IMR-90 (cell line): Measurements from ENCODE around the gene CYP11A1. TPM values are rescaled to one million over a fixed set of nuclear protein-coding genes. Genes with fewer than 3 reads are reported as not detected.

Source experiments
- ATAC-seq: fragments of 200-7000 bp; cut with Tn5 transposase; 2 replicates; pipeline ENCODE4 v1.9.1; 2020; ENCODE audit warnings: low read depth, mild to moderate bottlenecking, moderate library complexity
- BruUV-seq: library from RNA; stranded (reverse); fragments of 400-500 nt; replicated peaks from 2 replicates; lab custom pipeline; 2021; lab: Mats Ljungman, UMichigan
- CTCF ChIA-PET: fragments of 300-600 bp; formaldehyde crosslinking; extraction: SDS; loops from one replicate; lab custom pipeline; 2021; ENCODE audit warnings: antibody characterized with exemption; lab: Yijun Ruan, JAX
- POLR2A ChIA-PET: fragments of 300-600 bp; sonication (Branson Sonifier 250); formaldehyde crosslinking; loops from one replicate; lab custom pipeline; 2022; ENCODE audit warnings: antibody characterized with exemption; ENCODE audit not compliant: unreplicated experiment; lab: Charles Lee
- DNase-seq: peaks from one replicate; pipeline ENCODE4 v3.0.0; 2013
- H2AFZ ChIP-seq: replicated peaks from 2 replicates; pipeline ENCODE3; 2013; ENCODE audit warnings: low read length, mild to moderate bottlenecking; ENCODE audit not compliant: poor library complexity
- H2AK5ac ChIP-seq: 2 replicates; pipeline ENCODE4 v1.6.1; 2013; ENCODE audit warnings: low read depth, low read length, inconsistent platforms
- H2AK9ac ChIP-seq: replicated peaks from 2 replicates; pipeline ENCODE3; 2013; ENCODE audit warnings: mild to moderate bottlenecking, low read depth, low read length, moderate library complexity; ENCODE audit not compliant: poor library complexity
- H2BK120ac ChIP-seq: 2 replicates; pipeline ENCODE4 v1.6.1; 2013; ENCODE audit warnings: low read depth, low read length, inconsistent platforms
- H2BK15ac ChIP-seq: 3 replicates; pipeline ENCODE4 v1.6.1; 2013; ENCODE audit warnings: low read depth, low read length, inconsistent platforms
- H2BK20ac ChIP-seq: 2 replicates; pipeline ENCODE4 v1.6.1; 2013; ENCODE audit warnings: low read depth, mild to moderate bottlenecking, inconsistent platforms, low read length, moderate library complexity
- H2BK5ac ChIP-seq: 2 replicates; pipeline ENCODE4 v1.6.1; 2013; ENCODE audit warnings: mild to moderate bottlenecking, low read depth, low read length, inconsistent platforms; ENCODE audit not compliant: poor library complexity, severe bottlenecking
- H3K14ac ChIP-seq: replicated peaks from 2 replicates; pipeline ENCODE4 v1.6.1; 2013; ENCODE audit warnings: low read depth, low read length, inconsistent platforms
- H3K18ac ChIP-seq: 2 replicates; pipeline ENCODE4 v1.6.1; 2013; ENCODE audit warnings: low read depth, low read length, control low read depth
- H3K23ac ChIP-seq: 2 replicates; pipeline ENCODE4 v1.6.1; 2013; ENCODE audit warnings: low read depth, low read length, inconsistent platforms
- H3K27ac ChIP-seq: 2 replicates; pipeline ENCODE4 v1.5.1; 2013; ENCODE audit warnings: mild to moderate bottlenecking, control low read depth, low read length; ENCODE audit not compliant: insufficient read depth
- H3K27me3 ChIP-seq: 2 replicates; pipeline ENCODE4 v1.6.1; 2013; ENCODE audit warnings: low read length; ENCODE audit not compliant: control insufficient read depth, insufficient read depth
- H3K36me3 ChIP-seq: 2 replicates; pipeline ENCODE4 v1.6.1; 2013; ENCODE audit warnings: low read length, mixed read lengths; ENCODE audit not compliant: control insufficient read depth, insufficient read depth
- H3K4ac ChIP-seq: 2 replicates; pipeline ENCODE4 v1.6.1; 2013; ENCODE audit warnings: low read depth, low read length, inconsistent platforms
- H3K4me1 ChIP-seq: 2 replicates; pipeline ENCODE4 v1.6.1; 2013; ENCODE audit warnings: low read length, mixed read lengths; ENCODE audit not compliant: control insufficient read depth, insufficient read depth
- H3K4me2 ChIP-seq: 2 replicates; pipeline ENCODE4 v1.6.1; 2013; ENCODE audit warnings: low read depth, mild to moderate bottlenecking, control low read depth, low read length, moderate library complexity
- H3K4me3 ChIP-seq: 2 replicates; pipeline ENCODE4 v1.5.1; 2013; ENCODE audit warnings: low read depth, mild to moderate bottlenecking, control low read depth, low read length, moderate library complexity; ENCODE audit not compliant: insufficient read depth
- H3K56ac ChIP-seq: 2 replicates; pipeline ENCODE4 v1.6.1; 2013; ENCODE audit warnings: low read length, inconsistent platforms; ENCODE audit not compliant: insufficient read depth; ENCODE audit errors: extremely low read depth
- H3K79me1 ChIP-seq, 2 experiments: 2 replicates each; pipeline ENCODE4 v1.6.1; 2013; ENCODE audit warnings: low read length in 2 of 2, inconsistent platforms in 1 of 2, low read depth in 1 of 2
- H3K9ac ChIP-seq: 2 replicates; pipeline ENCODE4 v1.6.1; 2013; ENCODE audit warnings: low read depth, low read length, control low read depth
- H3K9me1 ChIP-seq: 2 replicates; pipeline ENCODE4 v1.6.1; 2013; ENCODE audit warnings: low read length, inconsistent platforms; ENCODE audit not compliant: insufficient read depth
- H3K9me3 ChIP-seq: 2 replicates; pipeline ENCODE4 v1.6.1; 2013; ENCODE audit warnings: low read length; ENCODE audit not compliant: control insufficient read depth, insufficient read depth
- H4K20me1 ChIP-seq: 2 replicates; pipeline ENCODE4 v1.6.1; 2013; ENCODE audit warnings: low read length, inconsistent platforms; ENCODE audit not compliant: insufficient read depth
- H4K5ac ChIP-seq: 2 replicates; pipeline ENCODE4 v1.6.1; 2013; ENCODE audit warnings: mild to moderate bottlenecking, low read depth, low read length, control low read depth
- H4K8ac ChIP-seq, 2 experiments: 2 replicates each; pipeline ENCODE4 v1.6.1; 2013; ENCODE audit warnings: low read depth in 2 of 2, low read length in 2 of 2, control low read depth in 1 of 2, inconsistent platforms in 1 of 2
- H4K91ac ChIP-seq: 2 replicates; pipeline ENCODE4 v1.6.1; 2013; ENCODE audit warnings: low read depth, low read length, inconsistent platforms; ENCODE audit not compliant: insufficient read depth
- BHLHE40 ChIP-seq: fragments of 150-350 bp; IDR thresholded peaks from 2 replicates; pipeline ENCODE4 v1.6.1; 2016; ENCODE audit warnings: mild to moderate bottlenecking, low read depth, low read length
- CEBPB ChIP-seq: IDR thresholded peaks from 2 replicates; pipeline ENCODE4 v1.6.1; 2012; ENCODE audit warnings: low read depth, low read length, improper control_type of control experiment
- CHD1 ChIP-seq: IDR thresholded peaks from 2 replicates; pipeline ENCODE4 v1.6.1; 2012; ENCODE audit warnings: low read depth, low read length, improper control_type of control experiment
- FOS ChIP-seq: fragments of 150-350 bp; IDR thresholded peaks from 2 replicates; pipeline ENCODE4 v1.6.1; 2016; ENCODE audit warnings: low read depth, low read length
- MAFK ChIP-seq: IDR thresholded peaks from 2 replicates; pipeline ENCODE4 v1.6.1; 2012; ENCODE audit warnings: low read depth, low read length, improper control_type of control experiment
- MAZ ChIP-seq: IDR thresholded peaks from 2 replicates; pipeline ENCODE4 v1.6.1; 2012; ENCODE audit warnings: low read depth, mild to moderate bottlenecking, low read length, improper control_type of control experiment, moderate library complexity, borderline replicate concordance
- MXI1 ChIP-seq: IDR thresholded peaks from 2 replicates; pipeline ENCODE4 v1.6.1; 2012; ENCODE audit warnings: low read depth, mild to moderate bottlenecking, low read length, moderate library complexity, borderline replicate concordance
- POLR2A ChIP-seq: IDR thresholded peaks from 2 replicates; pipeline ENCODE4 v1.6.1; 2012; ENCODE audit warnings: mild to moderate bottlenecking, low read depth, low read length
- RCOR1 ChIP-seq: IDR thresholded peaks from 2 replicates; pipeline ENCODE4 v1.6.1; 2012; ENCODE audit warnings: mild to moderate bottlenecking, low read length, improper control_type of control experiment; ENCODE audit not compliant: insufficient replicate concordance
- RFX5 ChIP-seq: IDR thresholded peaks from 2 replicates; pipeline ENCODE4 v1.8.0; 2012; ENCODE audit warnings: low read depth, mild to moderate bottlenecking, low read length, moderate library complexity
- SMC3 ChIP-seq: fragments of 150-350 bp; IDR thresholded peaks from 2 replicates; pipeline ENCODE4 v1.6.1; 2016; ENCODE audit warnings: low read depth, mild to moderate bottlenecking, antibody characterized with exemption, low read length, moderate library complexity
- WGBS, 2 experiments: methylation state at CpG; one replicate each; pipeline versions ENCODE4 v1.1.5 to v1.1.7; 2013; ENCODE audit warnings: missing lambda C conversion rate in 2 of 2; ENCODE audit not compliant: insufficient read length in 1 of 2; ENCODE audit errors: extremely low coverage in 2 of 2; 5-methylcytosine and 5-hydroxymethylcytosine counted together
- dilution Hi-C: fragments of 300-500 bp; cut with HindIII; formaldehyde crosslinking; loops from one replicate; pipeline ENCODE4 v1.14.3; 2018; ENCODE audit warnings: low sequenced_read_pairs; ENCODE audit not compliant: unreplicated experiment
- in situ Hi-C: fragments of 300-500 bp; cut with MboI; formaldehyde crosslinking; loops from 3 replicates; pipeline ENCODE4 v1.14.3; 2019; ENCODE audit warnings: low sequenced_read_pairs, inconsistent platforms, mixed read lengths
- intact Hi-C: fragments of 100-400 bp; cut with micrococcal nuclease; formaldehyde crosslinking; loops from 2 replicates; pipeline ENCODE4 v1.10.0; 2022
- polyA plus RNA-seq, 3 experiments: library from polyadenylated mRNA; depleted of rRNA; stranded (reverse); fragments of >200 nt; gene quantifications; 2 replicates each; pipeline ENCODE4 v1.2.3, GENCODE V29; 2012; ENCODE audit warnings: low replicate concordance in 1 of 3
- total RNA-seq: library from RNA; depleted of rRNA; stranded (reverse); fragments of >200 nt; gene quantifications from 2 replicates; pipeline ENCODE4 v1.2.3, GENCODE V29; 2012
- TF ChIP-seq, protein P1 (sequence below): fragments of 150-350 bp; IDR thresholded peaks from 2 replicates; pipeline ENCODE4 v1.6.1; 2017; ENCODE audit warnings: mild to moderate bottlenecking, antibody characterized with exemption, low read length, low read depth
- TF ChIP-seq, protein P2 (sequence below): fragments of 150-350 bp; IDR thresholded peaks from 2 replicates; pipeline ENCODE4 v1.6.1; 2016; ENCODE audit warnings: low read depth, mild to moderate bottlenecking, low read length, moderate library complexity, borderline replicate concordance
- TF ChIP-seq, protein P3 (sequence below): conservative IDR thresholded peaks from 2 replicates; pipeline ENCODE4 v1.5.1; 2012; ENCODE audit warnings: mild to moderate bottlenecking, low read depth, low read length, improper control_type of control experiment

CYP11A1 gene
- total and polyA plus RNA-seq, 2 of the 4 experiments (the other 2 are of a cell fraction), result 0.18 to 0.50 TPM

DNA sequence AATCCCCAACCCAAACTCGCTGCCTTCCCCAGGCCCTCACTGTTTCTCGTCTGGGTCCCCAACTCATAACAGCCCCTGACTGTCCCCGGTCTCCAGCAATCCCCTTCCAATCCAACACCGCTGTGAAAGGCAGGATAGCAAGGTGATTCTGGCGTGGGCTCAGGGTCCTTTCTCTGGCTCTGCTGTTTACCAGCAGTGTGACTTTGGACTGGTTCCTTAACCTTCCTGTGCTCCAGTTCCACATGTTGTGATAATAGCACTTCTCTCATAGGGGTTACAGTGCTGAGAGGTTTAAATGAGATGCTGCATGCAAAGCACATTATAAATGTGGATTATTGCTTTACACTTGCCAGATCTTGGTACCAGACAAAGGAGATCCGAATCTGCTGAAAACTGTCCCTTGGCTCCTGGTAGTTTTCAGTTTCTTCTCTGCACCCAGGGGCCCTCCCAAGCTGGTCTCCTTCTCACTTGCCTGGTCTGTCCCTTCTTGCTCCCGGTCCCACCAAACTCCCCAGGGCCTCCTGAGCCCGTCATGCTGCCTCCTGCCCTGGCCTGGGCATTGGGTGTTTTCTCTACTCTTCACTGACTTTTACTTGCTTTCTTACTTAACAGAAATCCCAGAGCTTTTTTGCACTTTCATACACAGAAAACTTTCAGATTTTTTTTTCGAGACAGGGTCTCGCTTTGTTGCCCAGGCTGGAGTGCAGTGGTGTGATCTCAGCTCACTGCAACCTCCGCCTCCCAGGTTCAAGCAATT lies 26.8 kb upstream of the CYP11A1 start:
- H3K9ac ChIP-seq, result no peak overlapping the region
- intact Hi-C loops, result no loop called here
- H3K9me1 ChIP-seq, result peaks cover 40% of the 10 kb centered on the region
- H3K14ac ChIP-seq, result peak overlapping the region; percentile 72
- in situ Hi-C loops, result no loop called here
- H2AK5ac ChIP-seq, result peak overlapping the region; percentile 86; the same call in 1 of the 2 replicates
- H3K4me2 ChIP-seq, result no peak overlapping the region
- no peaks in the 10 kb centered on the region for H4K20me1 ChIP-seq
- peak overlapping the region; percentile 3; the same call in 1 of the 2 replicates for H3K23ac ChIP-seq
- ATAC-seq (no peak), DNase-seq (no peak)
- peak overlapping the region; percentile 91 for H2AK9ac ChIP-seq
- no peaks in the 10 kb centered on the region for H3K27me3 ChIP-seq
- H3K4ac ChIP-seq, result peak overlapping the region; percentile 67
- no peak overlapping the region for H3K4me3 ChIP-seq
- POLR2A ChIA-PET, result no interaction called here
- H4K91ac ChIP-seq, result peak overlapping the region; percentile 69
- no TSS peak for BruUV-seq
- no peak overlapping the region; the same call in 1 of the 2 replicates for H3K56ac ChIP-seq
- H2BK20ac ChIP-seq, result peak overlapping the region; percentile 88; the same call in 1 of the 2 replicates
- peaks cover 33% of the 10 kb centered on the region for H3K4me1 ChIP-seq
- peak overlapping the region; percentile 87; the same call in 2 of the 3 replicates for H2BK15ac ChIP-seq
- peaks cover 0 to 24% of the 10 kb centered on the region in 2 experiments; a peak in 3 of 4 replicates for H3K79me1 ChIP-seq
- no peaks in the 10 kb centered on the region for H3K9me3 ChIP-seq
- H3K27ac ChIP-seq, result no peak overlapping the region
- no peaks in the 10 kb centered on the region for H3K36me3 ChIP-seq
- dilution Hi-C loops, result no loop called here
- no peak overlapping the region for H3K18ac ChIP-seq
- WGBS, 2 experiments, result 82% methylated on average over 5 of the region's 11 CpGs; no CpG with 5 or more reads in 1 of the 2 experiments
- peak overlapping the region; percentile 90 for H2BK120ac ChIP-seq
- peak overlapping the region; percentile 32 for H2BK5ac ChIP-seq
- CTCF ChIA-PET, result interaction anchor here (2.8 kb wide), 1 partner anchor 12 kb away, joined by 11 read pairs; no protein-coding TSS in a partner anchor
- no peak overlapping the region for H4K5ac ChIP-seq
- peak overlapping the region in 1 of 2 experiments; percentile 58; a peak in 1 of 4 replicates for H4K8ac ChIP-seq
- H2AFZ ChIP-seq, result no peak overlapping the region
- no peak for TF ChIP-seq MAFK
- TF ChIP-seq RCOR1, result no peak
- no peak for TF ChIP-seq BHLHE40
- TF ChIP-seq SMC3, result no peak
- TF ChIP-seq RFX5, result no peak
- no peak for TF ChIP-seq CEBPB
- TF ChIP-seq FOS, result no peak
- TF ChIP-seq MAZ, result no peak
- TF ChIP-seq, protein P1, sequence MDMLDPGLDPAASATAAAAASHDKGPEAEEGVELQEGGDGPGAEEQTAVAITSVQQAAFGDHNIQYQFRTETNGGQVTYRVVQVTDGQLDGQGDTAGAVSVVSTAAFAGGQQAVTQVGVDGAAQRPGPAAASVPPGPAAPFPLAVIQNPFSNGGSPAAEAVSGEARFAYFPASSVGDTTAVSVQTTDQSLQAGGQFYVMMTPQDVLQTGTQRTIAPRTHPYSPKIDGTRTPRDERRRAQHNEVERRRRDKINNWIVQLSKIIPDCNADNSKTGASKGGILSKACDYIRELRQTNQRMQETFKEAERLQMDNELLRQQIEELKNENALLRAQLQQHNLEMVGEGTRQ, result no peak
- no peak for TF ChIP-seq CHD1
- TF ChIP-seq, protein P2, sequence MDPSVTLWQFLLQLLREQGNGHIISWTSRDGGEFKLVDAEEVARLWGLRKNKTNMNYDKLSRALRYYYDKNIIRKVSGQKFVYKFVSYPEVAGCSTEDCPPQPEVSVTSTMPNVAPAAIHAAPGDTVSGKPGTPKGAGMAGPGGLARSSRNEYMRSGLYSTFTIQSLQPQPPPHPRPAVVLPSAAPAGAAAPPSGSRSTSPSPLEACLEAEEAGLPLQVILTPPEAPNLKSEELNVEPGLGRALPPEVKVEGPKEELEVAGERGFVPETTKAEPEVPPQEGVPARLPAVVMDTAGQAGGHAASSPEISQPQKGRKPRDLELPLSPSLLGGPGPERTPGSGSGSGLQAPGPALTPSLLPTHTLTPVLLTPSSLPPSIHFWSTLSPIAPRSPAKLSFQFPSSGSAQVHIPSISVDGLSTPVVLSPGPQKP, result no peak
- TF ChIP-seq POLR2A, result no peak
- TF ChIP-seq MXI1, result no peak
- TF ChIP-seq, protein P3, sequence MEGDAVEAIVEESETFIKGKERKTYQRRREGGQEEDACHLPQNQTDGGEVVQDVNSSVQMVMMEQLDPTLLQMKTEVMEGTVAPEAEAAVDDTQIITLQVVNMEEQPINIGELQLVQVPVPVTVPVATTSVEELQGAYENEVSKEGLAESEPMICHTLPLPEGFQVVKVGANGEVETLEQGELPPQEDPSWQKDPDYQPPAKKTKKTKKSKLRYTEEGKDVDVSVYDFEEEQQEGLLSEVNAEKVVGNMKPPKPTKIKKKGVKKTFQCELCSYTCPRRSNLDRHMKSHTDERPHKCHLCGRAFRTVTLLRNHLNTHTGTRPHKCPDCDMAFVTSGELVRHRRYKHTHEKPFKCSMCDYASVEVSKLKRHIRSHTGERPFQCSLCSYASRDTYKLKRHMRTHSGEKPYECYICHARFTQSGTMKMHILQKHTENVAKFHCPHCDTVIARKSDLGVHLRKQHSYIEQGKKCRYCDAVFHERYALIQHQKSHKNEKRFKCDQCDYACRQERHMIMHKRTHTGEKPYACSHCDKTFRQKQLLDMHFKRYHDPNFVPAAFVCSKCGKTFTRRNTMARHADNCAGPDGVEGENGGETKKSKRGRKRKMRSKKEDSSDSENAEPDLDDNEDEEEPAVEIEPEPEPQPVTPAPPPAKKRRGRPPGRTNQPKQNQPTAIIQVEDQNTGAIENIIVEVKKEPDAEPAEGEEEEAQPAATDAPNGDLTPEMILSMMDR, result no peak
